GM19463 (cell line): Measurements from ENCODE around the gene STXBP2.

Experiments
- ATAC-seq: cut with Tn5 transposase; IDR thresholded peaks from one replicate; pipeline ENCODE4 v1.9.1; 2021; ENCODE audit warnings: mild to moderate bottlenecking, moderate library complexity; ENCODE audit not compliant: unreplicated experiment

The STXBP2 gene

DNA sequence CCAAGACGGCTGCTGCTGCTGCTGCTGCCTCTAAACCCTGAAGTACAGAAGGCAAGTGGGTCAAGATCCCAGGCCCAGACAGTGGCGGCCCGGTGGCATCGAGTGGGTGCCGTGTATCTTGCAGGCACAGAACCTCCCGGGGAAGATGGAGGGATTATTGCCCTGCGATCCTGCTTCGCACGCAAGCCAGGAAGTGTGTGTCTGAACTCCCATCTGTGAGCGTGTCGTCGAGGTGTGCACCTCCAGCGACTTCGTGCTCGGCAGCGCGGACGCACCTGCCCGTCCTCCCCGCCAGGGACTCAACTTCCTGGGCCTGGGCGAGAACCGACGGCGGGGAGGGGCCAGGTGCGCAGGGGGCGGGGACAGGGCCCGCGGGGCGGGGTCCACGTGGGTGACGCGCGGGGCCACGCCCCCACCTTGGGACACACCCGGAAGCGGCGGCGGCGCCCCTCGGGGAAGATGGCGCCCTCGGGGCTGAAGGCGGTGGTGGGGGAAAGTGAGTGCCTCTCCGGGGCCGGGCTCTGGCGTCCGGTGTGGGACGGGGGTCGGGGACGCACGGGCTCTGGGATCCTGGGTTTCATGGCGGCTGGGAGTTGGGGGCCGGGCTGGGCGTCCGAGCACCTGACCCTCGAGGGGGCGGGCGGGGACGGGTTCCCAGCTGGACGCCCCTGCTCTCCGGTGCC, at the start of gene STXBP2:
TSS of gene STXBP2 (plus strand) at position 420 of the 683 bp plus-strand sequence. CDS start at position 460, 40 bp downstream.
- ATAC-seq: peak; percentile 76

DNA sequence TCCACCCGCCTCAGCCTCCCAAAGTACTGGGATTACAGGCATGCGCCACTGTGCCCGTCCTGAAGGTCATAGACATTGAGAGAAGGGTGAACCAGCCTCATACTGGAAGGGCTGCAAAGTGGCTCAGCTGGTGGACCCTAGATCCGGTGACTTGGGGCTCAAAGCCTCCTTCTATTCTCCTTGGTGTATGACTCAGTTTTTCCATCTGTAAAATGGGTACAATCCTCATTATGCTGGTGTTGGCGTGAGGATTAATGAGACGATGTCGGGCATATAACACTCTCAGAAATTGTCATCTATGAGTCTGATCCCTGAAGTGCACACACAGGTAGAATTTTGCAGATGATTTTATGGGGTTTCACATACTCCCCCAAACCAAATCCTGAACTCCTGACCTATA, 47.1 kb upstream of the STXBP2 start:
- ATAC-seq: no peak

DNA sequence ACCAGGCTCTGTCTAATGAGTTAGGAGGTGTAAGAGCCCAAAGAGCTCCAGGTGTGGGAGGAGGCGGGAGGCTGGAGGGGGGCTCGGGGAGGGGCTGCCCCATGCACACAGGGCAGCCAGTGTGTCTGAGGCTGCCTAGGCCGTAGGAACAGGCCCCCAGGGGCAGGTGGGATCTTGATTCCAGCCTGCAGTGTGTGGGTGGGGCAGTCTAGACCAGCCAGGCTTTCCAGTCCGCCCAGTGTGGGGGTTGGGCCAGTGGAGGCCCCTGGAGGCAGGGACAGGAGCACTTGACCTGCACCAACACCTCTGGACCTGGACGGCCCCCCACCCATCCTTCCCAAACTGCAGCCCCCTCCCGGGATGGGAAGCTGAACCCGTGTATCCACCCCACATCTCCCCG, 46.7 kb upstream of the STXBP2 start:
- ATAC-seq: no peak

DNA sequence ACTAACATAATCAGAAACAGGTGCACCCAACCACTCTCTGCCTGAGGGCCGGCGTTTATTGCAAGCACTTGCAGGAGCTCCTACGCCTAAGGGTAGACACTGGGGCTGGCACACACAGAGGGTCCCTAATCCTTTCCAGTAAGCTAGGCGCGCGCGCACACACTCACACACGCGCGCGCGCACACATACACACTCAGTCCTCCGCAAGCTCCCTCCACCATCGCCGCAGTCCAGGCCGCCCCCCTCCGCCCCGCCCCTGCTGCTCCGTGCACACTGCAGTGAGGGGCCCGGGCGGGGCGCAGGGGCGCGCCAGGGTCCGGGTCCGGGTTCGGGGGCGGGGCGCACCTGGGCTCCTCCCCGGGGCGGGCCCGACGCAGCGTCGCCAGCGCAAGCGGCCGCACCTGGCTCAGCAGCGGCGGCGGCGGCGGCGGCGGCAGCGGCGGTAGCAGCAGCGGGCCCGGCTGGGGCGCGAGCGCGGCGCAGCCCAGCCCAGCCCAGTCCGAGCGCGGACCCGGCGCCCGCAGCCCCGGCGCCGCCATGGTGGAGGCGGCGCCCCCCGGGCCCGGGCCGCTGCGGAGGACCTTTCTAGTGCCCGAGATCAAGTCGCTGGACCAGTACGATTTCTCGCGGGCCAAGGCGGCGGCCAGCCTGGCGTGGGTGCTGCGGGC, 41.3 kb upstream of the STXBP2 start, which contains the start of gene CAMSAP3:
TSS of gene CAMSAP3 (plus strand) at position 398 of the 668 bp plus-strand sequence. CDS start at position 538, 140 bp downstream.
- ATAC-seq: no peak

DNA sequence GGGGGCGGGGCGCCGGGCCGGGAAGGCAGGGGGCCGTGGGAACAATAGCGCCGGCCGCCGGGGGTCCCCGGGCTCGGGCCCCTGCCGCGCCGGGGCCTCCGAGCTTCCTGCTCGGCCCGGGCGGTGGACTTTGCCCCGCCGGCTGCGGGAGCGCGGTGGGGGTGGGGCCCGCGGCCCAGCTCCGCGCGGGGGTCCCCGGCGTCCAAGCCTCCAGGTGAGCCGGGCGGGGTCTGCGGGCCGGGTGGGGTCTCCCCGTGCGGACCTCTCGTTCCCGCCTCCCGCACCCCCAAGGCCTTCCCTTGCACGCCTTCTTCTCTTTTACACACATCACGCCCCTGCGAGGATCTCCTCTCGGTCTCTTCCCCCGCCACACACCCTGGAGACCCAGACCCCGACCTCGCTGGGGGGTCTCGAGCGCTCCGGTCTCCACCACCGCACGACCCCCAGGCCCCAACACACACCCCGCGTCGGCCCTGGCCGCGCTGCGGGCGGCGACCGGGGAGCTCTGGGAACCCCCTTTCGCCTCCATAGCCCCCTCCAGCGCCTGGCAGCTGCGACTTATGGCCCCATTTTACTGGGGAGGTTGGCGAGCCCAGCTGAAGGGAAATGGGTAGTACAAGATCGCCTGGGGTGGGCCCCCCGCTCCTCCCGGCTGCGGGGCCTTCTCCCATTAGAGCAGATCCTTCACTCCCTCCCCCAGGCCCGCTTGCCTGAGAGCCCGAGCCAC, 40.5 kb upstream of the STXBP2 start:
- no peak for ATAC-seq

DNA sequence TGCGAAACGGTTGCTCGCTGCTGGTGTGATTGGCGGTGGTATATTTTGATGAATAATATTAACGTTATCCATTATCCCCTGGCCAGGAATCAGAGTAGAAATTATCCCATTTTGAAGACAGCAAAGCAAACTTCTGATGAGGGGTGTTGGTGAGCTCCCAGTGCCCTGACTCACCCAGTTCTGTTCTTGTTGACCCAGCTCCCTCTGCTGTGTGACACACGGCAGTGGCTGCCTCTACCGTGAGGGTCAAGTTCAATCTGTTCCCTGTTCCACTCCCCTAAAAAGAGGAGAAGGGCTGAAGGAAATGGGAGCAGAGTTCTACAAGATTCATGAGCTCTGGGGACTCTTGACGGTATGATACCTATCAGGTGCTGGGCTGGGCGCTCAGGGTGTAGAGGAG, 39.2 kb upstream of the STXBP2 start:
- no peak for ATAC-seq

DNA sequence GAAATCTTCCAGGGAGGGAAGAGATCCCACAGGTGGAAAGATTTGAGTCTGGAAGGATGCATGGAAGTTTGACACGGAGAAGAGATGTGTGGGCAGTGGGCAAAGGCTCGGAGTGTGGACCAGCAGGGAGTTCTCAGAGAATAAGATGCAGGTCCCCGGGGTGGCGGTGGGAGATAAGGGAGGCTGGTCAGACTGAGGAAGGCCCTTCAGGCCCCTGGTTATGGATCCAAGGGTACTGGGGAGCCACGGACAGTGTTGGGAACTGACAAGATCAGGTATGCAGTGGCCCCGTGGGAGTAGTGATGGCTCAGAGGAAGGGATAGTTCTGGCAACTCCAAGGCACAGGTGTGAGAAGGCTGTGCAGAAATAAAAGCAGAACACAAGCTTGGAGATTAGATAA, 38.7 kb upstream of the STXBP2 start:
- ATAC-seq: no peak

DNA sequence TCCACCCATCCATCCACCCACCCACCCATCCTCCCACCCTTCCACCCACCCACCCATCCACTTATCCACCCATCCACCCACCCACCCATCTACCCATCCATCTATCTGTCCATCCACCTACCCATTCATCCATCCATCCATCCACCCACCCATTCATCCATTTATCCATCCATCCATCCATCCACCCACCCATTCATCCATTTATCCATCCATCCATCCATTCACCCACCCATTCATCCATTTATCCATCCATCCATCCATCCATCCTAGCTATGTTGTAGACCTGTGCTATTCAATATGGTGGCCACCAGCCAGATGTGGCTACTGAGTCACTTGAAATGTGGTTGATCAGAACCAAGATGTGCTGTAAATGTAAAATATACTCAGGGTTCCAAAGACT, 36.2 kb upstream of the STXBP2 start:
- ATAC-seq: no peak

DNA sequence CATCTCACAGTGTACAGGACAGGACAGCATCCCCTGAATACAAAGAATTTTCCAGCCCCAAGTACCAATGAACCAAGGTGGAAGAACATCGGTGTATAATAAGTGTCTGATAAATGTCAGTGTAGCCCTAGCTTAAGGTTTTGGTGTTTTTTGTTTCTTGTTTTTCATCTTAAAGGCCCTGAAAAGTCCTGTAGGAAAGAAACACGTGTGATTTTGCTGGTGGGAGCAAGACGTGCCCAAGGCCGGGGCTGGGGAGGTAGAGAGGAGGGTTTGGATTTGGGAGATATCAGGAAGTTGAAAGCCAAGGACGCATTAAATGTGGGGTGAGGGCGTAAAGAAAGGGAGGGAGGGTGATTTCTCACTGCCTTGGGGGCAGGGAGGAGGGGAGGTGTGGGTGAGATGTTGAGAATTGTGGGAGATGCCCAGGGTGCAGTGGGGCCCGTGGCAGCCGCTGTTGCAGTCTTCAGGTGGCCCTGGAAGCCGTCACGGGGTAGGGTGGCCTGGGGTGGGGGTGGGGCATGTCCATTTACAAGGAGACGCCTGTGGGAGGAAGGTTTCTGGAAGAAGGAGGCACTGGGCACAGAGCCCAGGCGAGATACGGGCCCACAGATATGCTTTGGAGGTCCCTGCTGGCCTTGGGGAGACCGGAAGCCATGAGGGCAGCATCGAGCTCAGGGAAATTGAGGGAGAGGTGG, 34.5 kb upstream of the STXBP2 start:
- ATAC-seq: no peak

DNA sequence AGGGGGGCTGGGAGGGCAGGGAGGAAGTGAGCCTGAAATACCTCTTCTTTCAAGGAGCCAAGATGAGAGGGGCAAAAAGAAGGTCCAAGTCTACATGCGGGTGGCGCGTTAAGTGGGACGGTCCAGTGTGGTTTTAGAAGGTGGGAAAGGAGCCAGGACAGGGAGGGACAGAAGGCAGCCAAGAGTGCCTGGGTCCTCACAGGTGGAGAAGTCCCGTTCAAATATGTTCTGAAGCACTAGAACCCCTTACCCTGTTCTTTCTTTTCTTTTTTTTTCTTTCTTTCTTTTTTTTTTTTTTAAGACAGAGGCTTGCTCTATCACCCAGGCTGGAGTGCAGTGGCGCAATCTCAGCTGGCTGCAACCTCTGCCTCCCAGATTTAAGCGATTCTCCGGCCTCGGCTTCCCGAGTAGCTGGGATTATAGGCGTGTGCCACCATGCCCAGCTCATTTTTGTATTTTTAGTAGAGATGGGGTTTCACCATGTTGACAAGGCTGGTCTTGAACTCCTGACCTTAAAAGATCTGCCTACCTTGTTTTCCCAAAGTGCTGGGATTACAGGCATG, 33.9 kb upstream of the STXBP2 start:
- ATAC-seq: no peak

DNA sequence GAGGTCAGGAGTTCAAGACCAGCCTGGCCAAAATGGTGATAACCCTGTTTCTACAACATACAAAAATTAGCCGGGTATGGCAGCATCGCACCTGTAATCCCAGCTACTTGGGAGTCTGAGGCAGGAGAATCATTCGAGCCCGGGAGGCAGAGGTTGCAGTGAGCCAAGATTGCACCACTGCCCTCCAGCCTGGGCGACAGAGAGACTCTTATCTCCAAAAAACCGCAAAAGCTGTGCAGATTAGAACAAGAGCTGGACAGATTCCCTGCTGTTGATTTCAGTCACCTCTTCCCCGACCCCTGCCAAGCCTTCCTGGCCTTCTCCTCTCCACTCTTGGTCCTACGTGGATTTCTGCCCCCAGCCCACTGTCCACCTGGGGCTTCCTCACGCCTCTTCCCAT, 33.0 kb upstream of the STXBP2 start:
- no peak for ATAC-seq

DNA sequence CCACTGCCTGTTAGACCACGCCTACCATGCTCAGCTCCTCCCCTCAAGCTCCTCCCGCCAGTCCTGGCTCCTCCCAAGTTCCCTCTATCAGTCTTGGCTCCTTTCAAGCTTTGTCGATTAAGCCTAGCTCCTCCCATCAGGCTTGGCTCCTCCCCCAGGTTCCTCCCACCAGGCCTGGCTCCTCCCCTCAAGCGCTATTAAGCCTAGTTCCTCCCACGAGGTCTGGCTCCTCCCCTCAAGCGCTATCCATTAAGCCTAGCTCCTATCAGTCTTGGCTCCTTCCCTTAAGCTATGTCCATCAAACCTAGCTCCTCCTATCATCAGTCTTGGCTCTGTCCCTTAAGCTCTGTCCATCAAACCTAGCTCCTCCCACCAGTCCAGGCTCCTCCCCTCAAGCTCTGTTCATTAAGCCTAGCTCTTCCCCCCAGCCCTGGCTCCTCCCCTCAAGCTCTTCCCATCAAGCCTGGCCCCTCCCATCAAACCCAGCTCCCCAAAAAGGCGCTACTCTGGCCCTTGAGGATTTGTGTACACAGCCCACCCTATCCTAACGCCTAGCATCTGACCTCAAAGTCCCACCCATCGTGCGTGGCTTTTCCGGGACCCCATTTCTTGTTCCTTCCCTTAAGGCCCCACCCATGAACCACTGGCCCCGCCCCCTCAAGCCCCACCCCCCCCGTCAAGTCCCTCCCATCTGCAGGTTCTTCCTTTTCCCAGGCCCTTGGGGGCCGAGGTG, 31.3 kb upstream of the STXBP2 start:
- ATAC-seq: no peak

DNA sequence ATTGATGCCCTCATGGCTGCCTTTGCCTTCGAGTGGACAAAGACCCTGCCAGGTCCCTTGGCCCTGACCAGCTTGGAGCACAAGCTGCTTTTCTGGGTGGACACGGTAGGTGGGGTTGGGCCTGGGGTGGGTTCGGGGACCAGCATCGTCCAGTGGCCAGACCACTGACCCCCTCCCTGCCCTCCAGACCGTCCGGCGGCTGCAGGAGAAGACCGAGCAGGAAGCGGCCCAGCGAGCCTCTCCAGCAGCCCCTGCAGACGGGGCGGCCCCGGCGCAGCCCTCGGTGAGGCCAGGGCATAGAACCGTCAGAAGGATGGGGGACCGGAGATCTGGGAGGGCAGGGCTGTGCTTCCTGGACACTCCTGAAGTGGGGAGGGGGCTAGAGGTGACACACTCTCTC, 30.6 kb upstream of the STXBP2 start:
- ATAC-seq: no peak

DNA sequence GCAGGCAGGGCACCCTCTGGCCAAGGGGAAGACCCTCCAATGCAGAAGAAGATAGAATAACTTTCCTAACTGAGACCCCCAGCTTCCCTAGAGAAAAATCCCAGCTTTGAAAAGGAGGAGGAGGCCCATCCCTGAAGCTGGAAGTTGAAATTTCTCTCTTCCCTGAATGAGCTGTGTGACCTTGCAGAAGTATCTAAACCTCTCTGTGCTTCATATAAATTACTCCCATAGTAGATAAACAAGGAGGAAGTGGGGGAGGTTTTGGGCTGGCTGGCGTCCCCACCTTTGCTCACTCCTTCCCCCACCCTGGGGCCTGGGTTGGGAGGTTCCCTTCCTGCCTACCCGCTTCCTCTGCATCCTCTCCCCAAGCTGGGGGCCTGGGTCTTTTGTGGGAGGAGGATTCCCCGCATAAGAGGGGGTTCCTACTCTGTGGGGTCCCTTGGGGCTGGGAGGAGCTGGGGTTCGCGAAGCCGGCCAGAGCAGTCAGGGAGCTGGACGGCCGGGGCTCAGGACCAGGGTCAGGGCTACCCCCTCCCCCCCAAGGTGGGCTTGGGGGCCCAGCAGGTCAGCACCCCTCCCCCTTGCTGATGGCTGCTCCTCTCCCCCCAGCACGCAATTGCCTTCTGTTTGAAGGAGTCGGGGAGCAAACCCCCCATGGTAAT, 29.6 kb upstream of the STXBP2 start:
- no peak for ATAC-seq

DNA sequence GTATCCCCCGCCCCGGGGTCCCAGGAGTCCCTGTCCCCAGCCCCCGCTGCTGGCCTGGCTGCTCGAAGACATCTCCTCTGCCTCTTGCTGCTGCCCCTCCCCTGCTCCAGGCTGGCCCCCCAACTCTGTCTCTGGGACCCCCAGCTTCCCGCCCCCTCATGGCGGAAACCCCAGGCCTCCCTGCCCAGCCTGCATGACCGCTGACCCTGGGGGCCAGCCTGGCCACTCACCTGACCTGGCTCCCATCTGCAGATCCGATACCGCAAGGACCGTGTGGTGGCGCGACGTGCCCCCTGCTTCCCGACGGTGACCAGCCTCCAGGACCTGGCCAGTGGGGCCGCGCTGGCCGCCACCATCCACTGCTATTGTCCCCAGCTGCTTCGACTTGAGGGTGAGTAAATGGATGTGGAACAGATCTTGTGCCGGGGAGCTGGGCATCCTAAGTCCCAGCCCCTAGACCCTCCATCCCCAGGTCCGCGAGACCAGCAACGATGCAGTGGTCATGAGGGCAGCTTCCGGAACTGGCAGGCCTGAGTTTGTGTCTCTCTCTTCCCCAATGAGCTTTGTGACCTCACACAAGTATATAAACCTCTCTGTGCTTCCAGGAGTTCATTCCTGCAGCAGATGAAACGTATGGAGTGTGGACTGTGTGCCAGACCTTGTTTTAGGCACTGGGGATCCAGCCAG, 28.9 kb upstream of the STXBP2 start:
- no peak for ATAC-seq

DNA sequence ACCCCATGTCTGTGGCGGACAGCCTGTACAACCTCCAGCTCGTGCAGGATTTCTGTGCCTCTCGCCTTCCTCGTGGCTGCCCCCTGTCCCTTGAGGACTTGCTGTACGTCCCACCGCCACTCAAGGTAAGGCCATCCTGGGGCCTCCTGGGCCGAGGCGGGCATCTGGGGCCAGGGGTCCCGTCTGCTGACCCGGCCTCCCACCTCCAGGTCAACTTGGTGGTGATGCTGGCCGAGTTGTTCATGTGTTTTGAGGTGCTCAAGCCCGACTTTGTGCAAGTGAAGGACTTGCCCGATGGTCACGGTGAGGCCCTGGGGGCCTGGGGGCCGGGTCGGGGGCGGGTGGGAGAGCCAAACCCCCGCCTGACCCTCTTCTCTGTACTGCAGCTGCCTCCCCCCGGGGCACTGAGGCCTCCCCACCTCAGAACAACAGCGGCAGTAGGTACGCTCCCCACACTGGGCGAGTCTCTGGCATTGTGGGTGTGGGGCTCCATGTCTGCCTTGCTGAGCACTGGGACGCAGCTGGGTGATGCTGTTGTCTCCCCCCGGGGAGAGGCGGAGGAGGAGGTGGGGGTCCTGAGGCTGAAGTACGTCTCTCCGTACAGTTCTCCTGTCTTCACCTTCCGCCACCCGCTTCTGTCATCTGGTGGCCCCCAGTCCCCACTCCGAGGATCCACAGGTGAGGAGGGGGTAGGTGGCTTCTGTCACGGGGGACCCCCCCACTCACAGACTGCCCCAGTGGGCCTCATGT, 26.2 kb upstream of the STXBP2 start:
- ATAC-seq: no peak

DNA sequence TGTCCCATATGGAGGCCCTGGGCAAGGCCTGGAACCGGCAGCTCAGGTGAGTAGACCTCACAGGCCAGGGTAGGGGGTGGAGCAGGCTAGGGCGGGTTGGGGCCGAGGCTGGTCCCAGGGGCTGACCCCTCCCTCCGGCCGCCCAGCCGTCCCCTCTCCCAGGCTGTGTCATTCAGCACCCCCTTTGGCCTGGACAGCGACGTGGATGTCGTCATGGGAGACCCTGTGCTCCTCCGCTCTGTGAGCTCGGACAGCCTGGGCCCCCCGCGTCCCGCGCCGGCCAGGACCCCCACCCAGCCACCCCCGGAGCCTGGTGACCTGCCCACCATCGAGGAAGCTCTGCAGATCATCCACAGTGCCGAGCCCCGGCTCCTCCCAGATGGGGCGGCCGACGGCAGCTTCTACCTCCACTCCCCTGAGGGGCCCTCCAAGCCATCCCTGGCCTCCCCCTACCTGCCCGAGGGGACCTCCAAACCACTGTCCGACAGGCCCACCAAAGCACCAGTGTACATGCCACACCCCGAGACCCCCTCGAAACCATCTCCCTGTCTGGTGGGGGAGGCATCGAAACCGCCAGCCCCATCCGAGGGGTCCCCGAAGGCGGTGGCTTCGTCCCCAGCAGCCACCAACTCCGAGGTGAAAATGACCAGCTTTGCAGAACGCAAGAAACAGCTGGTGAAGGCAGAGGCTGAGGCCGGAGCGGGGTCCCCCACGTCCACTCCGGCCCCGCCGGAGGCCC, 25.2 kb upstream of the STXBP2 start:
- ATAC-seq: no peak
